Sigmoid colon (tissue), 4 donors: ENCODE results near the gene CACNA1D.

ENCODE experiments used
- CTCF ChIP-seq, 4 experiments: fragments of 450-650 bp in 3 of 4; fragments of 200-600 bp in 1 of 4; IDR thresholded peaks; one replicate each; pipeline ENCODE4 v1.5.1; 2016 to 2019; ENCODE audit warnings: antibody characterized with exemption in 4 of 4, mild to moderate bottlenecking in 3 of 4, moderate library complexity in 2 of 4
- EP300 ChIP-seq, 4 donors: sonication (generic); formaldehyde crosslinking; IDR thresholded peaks; one replicate each; pipeline ENCODE4 v1.6.1; 2017; ENCODE audit warnings: antibody characterized with exemption in 4 of 4

DNA sequence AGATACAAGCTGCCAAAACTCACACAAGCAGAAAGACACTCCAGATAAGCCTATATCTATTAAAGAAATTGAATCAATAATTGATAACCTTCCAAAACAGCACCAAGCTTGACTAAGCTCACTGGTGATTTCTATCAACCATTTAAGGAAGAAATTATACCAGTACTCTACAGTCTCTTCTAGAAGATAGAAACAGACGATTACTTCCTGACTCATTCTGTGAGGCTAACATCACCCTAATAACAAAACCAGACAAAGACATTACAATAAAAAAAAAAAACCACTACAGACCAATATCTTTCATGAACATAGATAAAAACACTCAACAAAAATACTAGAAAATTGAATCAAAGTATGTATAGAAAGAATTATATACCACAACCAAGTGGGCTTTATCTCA lies 331.6 kb downstream of the CACNA1D start:
- no peak for TF ChIP-seq EP300 (IDR thresholded peaks at IDR 0.05)
- TF ChIP-seq CTCF (IDR thresholded peaks at IDR 0.05), result no peak
